Peyer's patch (tissue), 4 donors: Measurements from ENCODE around the gene FKBP11.

ENCODE experiments used
- CTCF ChIP-seq, 6 experiments: fragments of 450-650 bp in 4 of 6; fragments of 200-600 bp in 2 of 6; sonication (generic) in 1 of 6; IDR thresholded peaks; one replicate each; pipeline ENCODE4 v1.5.1; 2017 to 2019; ENCODE audit warnings: antibody characterized with exemption in 6 of 6, mild to moderate bottlenecking in 3 of 6, moderate library complexity in 1 of 6
- POLR2A ChIP-seq, 2 donors: fragments of 450-650 bp; IDR thresholded peaks; one replicate each; pipeline ENCODE4 v1.5.1; 2017; ENCODE audit warnings: antibody characterized with exemption in 2 of 2, mild to moderate bottlenecking in 2 of 2, moderate library complexity in 2 of 2

GRCh38 chr12:48954061-48954460, 28.8 kb upstream of the FKBP11 start:
- TF ChIP-seq CTCF (IDR thresholded peaks at IDR 0.05) (no peak), POLR2A (IDR thresholded peaks at IDR 0.05) (no peak)
